ENCODE data around the gene TTC21A. TPM values are rescaled to one million over a fixed set of nuclear protein-coding genes. Genes with fewer than 3 reads are reported as not detected.
A peak's percentile ranks its signal among the peaks of the same experiment; 100 is the strongest.

The TTC21A gene
- total RNA-seq, 1 experiment from 2014 or later: 5.6 TPM

GRCh38 chr3:39147711-39148434 lies 40.4 kb downstream of the TTC21A start:
- ATAC-seq: no peak
- Histone ChIP-seq H2AFZ (ENCODE audit: low read depth, low read length, poor library complexity, severe bottlenecking) (no peak overlapping the region), H3K4me1 (ENCODE audit: control insufficient read depth in 1 of 2, insufficient read depth in 2 of 2, low read length in 2 of 2) (peaks cover 64 to 71% of the 10 kb centered on the region in 2 experiments), H3K9ac (ENCODE audit: low read length) (peak overlapping the region; percentile 41; the same call in 1 of the 2 replicates), H3K9me3 (ENCODE audit: control insufficient read depth in 1 of 2, insufficient read depth in 1 of 2, low read depth in 1 of 2, low read length in 2 of 2) (no peaks in the 10 kb centered on the region), H3K4me2 (ENCODE audit: low read length) (peak overlapping the region; percentile 71), H3K79me2 (ENCODE audit: insufficient read depth, low read length) (peaks cover 74% of the 10 kb centered on the region), H3K4me3 (replicated peaks in 1 of 2; ENCODE audit: low read depth in 1 of 2, low read length in 2 of 2) (peak overlapping the region in 1 of 2 experiments; percentile 31; a peak in 2 of 4 replicates), H3K27ac (ENCODE audit: low read depth, low read length) (peak overlapping the region; percentile 34), H3K27me3 (ENCODE audit: insufficient read depth, low read length) (no peaks in the 10 kb centered on the region), H4K20me1 (ENCODE audit: insufficient read depth) (peaks cover 39% of the 10 kb centered on the region; the same call in 1 of the 2 replicates), H3K9me2 (ENCODE audit: insufficient read depth) (no peaks in the 10 kb centered on the region), H3K36me3 (ENCODE audit: control insufficient read depth in 1 of 2, insufficient read depth in 2 of 2, low read length in 2 of 2) (peaks cover 22 to 36% of the 10 kb centered on the region in 2 experiments)
- CTCF ChIA-PET: no interaction called here
- no peak for DNase-seq (ENCODE audit: low read depth, low spot score)
- POLR2A ChIA-PET: interaction anchor here (1.2 kb wide), 1 partner anchor 30 kb away, joined by 3 read pairs; no protein-coding TSS in a partner anchor
- BruUV-seq (replicated peaks): no TSS peak
- RAD21 ChIA-PET (ENCODE audit: low non-redundant PET in 1 of 2, low total read pairs in 2 of 2, uncharacterized antibody in 2 of 2, unreplicated experiment in 2 of 2): no interaction called here
- intact Hi-C loops (cut with micrococcal nuclease): no loop called here
- TF ChIP-seq ZBTB33 (IDR thresholded peaks at IDR 0.05; ENCODE audit: extremely low read depth, insufficient replicate concordance, low read length): no peak
- TF ChIP-seq ATF3 (IDR thresholded peaks at IDR 0.05): no peak
- TF ChIP-seq SRF (IDR thresholded peaks at IDR 0.05; ENCODE audit: low read depth): no peak
- TF ChIP-seq POLR2AphosphoS5 (IDR thresholded peaks at IDR 0.05; ENCODE audit: low read depth, low read length): no peak
- TF ChIP-seq TCF7L2 (IDR thresholded peaks at IDR 0.05; ENCODE audit: borderline replicate concordance, extremely low read depth, insufficient read depth, insufficient read length): no peak
- no peak for TF ChIP-seq CTCF (IDR thresholded peaks at IDR 0.05 in 2 of 3, conservative IDR thresholded peaks at IDR 0.05 in 1 of 3; ENCODE audit: borderline replicate concordance in 1 of 3, insufficient read depth in 1 of 3, low read depth in 2 of 3, low read length in 2 of 3)
- TF ChIP-seq EZH2 (IDR thresholded peaks at IDR 0.05): no peak

Measured in HCT116 (cell line).